HG02884 (cell line): ENCODE data around the gene NFKBIZ.

Experiments used
- ATAC-seq: cut with Tn5 transposase; IDR thresholded peaks from one replicate; pipeline ENCODE4 v1.9.1; 2021; ENCODE audit warnings: mild to moderate bottlenecking, moderate library complexity; ENCODE audit not compliant: unreplicated experiment

The NFKBIZ gene

GRCh38 chr3:101848754-101849713, at the start of gene NFKBIZ:
TSS of gene NFKBIZ (plus strand) at chr3:101849514. CDS start at chr3:101849629, 115 bp downstream.
- peak; percentile 67 for ATAC-seq

DNA sequence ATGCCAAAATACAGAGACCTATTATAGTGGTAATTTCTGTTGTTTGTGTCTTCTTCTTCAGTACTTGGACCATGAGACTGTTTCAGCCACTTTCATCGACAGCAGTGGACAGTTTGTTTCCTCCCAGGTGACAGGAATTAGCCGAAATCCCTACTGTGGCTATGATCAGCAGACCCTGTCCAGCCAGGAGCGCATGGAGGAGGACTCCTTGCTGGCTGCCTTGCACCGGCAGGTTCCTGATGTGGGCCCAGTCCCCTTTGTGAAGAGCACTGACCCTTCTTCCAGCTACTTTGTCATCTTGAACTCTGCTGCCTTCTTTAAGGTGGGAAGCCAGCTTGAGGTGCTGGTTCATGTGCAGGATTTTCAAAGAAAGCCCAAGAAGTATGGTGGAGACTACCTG, 48.1 kb upstream of the NFKBIZ start:
- ATAC-seq: no peak

GRCh38 chr3:101802179-101802578, 47.1 kb upstream of the NFKBIZ start:
- ATAC-seq: no peak

GRCh38 chr3:101803173-101803782, 46.0 kb upstream of the NFKBIZ start:
- peak; percentile 92 for ATAC-seq

- no peak for ATAC-seq
Measured at GRCh38 chr3:101803939-101804338, 45.4 kb upstream of the NFKBIZ start.

DNA sequence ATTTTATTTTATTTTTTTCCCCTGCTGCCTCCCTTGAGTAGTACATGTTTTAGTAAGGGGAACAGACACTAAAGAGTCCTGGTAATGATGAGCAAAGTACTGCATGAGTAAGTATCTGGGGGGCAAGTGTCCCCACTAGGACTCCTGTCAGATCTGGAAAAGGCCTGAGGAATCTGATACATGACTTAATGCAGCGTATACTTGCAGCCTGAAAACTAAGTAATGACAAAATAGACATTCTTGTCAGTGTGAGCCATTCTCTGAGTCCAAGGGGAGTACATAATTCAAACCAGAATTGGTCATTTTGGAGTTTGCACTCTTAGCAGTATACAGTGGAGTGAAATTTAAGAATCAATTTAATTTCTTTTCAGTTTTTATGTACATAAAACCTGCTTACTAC, 42.8 kb upstream of the NFKBIZ start:
- no peak for ATAC-seq

DNA sequence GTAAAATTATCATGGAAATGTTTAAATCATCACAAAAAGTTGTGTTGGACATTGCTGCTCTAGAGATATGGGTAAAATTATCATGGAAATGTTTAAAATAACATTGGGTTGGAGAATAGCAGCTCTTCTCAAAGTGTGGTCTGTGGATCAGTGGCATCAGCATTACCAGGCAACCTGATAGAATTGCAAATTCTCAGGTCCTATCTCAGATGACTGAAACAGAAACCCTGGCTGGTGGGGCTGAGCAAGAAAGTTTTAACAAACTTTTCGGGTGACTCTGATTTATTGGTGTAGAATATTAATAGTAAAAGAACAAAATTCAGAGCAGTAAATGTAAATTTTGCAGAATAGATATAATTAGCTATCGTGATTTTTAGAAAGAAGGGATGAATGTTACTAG, 41.4 kb upstream of the NFKBIZ start:
- ATAC-seq: peak; percentile 63

GRCh38 chr3:101809178-101810021, 39.9 kb upstream of the NFKBIZ start:
- no peak for ATAC-seq

GRCh38 chr3:101810022-101810418, 39.3 kb upstream of the NFKBIZ start:
- ATAC-seq: no peak

DNA sequence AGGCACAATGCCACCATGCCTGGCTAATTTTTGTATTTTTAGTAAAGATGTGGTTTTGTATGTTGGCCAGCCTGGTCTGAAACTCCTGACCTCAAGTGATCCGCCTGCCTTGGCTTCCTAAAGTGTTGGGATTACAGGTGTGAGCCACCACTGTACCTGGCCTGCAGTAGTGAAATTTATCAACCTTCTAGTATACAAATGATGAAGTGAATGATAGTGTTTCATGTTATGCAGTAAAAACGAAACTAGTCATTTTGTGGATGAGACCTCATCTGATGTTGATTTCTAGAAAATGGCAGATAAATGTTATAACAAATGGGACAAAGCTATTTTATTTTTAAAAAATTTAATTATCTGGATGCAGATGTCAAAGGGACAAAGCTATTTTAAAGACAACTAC, 37.4 kb upstream of the NFKBIZ start:
- peak; percentile 44 for ATAC-seq

- ATAC-seq: no peak
Measured at GRCh38 chr3:101812895-101813294, 36.4 kb upstream of the NFKBIZ start.

DNA sequence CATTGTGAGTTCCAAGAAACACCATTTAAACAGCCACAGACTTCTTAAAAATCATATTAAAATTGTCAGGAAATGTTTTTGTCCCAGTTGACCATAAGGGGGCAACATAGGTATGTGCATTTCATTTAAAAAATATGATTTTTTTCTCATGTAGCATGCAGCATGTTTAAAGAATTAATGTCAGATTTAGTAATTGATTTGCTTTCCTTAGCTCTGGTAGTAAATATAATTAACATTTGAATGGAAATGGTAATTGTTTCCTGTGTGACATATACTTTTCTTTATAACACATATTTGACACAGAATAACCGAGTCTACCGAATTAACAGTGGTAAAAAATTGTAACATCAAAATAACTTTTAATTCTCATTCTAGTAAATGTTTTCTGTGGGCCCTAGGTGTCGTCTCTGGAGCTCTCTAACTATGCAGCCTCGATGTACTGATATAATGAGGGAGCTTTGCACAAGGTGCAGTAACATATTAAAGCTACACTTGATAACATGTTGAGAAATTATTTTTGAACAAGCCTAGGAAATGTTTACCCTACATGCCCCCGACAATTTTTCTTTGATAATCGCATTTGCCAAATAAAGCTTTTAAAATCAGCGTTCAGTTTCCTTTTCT, 35.4 kb upstream of the NFKBIZ start:
- ATAC-seq: no peak

DNA sequence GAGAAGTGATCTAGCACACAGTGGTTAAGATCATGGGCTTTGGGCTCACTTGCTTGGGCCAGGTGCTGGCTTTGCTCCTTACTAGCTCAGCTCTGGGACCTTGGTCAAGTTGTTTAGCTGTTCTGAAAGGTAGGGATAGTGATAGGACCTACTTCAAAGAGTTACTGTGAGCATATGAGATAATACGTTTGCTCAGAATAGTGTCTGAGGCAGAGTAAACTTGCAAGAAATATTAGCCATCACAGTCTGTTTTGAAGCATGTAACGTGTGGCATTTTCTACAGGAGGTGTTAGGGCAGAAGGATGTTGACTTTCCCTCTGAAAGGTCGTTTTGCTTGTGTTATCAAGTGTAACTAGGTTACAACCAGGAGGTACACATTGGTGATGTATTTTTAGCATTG, 34.5 kb upstream of the NFKBIZ start:
- ATAC-seq: no peak

DNA sequence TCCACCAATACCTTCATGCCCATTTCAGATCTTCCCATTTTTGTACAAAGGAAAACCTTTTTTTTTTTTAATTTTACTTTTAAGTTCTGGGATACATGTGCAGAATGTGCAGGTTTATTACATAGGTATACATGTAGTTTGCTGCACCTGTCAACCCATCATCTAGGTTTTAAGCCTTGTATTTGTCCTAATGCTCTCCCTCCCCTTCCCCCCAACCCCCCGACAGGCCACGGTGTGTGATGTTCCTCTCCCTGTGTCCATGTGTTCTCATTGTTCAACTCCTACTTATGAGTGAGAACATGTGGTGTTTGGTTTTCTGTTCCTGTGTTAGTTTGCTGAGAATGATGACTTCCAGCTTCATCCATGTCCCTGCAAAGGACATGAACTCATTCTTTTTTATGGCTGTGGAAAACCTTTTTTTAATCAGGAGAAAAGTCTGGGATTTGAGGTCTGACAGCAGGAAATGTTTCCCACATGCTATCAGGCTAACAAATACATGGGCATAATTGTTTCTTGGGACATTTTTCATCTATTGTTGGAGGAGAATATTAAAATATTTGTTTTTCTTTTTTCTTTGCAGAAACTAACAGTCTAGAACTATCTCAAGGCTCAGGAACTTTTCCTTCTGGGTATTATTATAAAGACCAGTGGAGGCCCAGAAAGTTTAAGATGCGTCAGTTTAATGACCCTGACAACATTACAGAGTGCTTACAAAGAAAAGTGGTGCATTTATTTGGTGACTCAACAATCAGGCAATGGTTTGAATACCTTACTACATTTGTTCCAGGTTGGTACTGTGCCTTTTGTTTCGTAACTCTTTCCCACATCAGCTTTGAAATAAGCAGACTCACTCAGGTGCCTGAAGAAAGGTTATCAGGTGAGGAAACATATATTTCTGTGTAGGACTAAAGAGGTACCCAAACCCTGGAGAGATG, 32.8 kb upstream of the NFKBIZ start:
- ATAC-seq: no peak

- ATAC-seq: no peak
Measured at GRCh38 chr3:101817992-101818391, 31.3 kb upstream of the NFKBIZ start.

- peak; percentile 69 for ATAC-seq
Measured at GRCh38 chr3:101819649-101820206, 29.6 kb upstream of the NFKBIZ start.

- no peak for ATAC-seq
Measured at GRCh38 chr3:101821503-101821902, 27.8 kb upstream of the NFKBIZ start.

- no peak for ATAC-seq
Measured at GRCh38 chr3:101823525-101823924, 25.8 kb upstream of the NFKBIZ start.

- ATAC-seq: no peak
Measured at GRCh38 chr3:101824702-101825101, 24.6 kb upstream of the NFKBIZ start.
